Measurements from ENCODE around the gene TRPV5.
"Not testable (repeated sequence)": the region's sequence is repeated elsewhere in the genome, so short reads cannot be mapped to it uniquely, and the experiment has no call there.

TRPV5 gene

DNA sequence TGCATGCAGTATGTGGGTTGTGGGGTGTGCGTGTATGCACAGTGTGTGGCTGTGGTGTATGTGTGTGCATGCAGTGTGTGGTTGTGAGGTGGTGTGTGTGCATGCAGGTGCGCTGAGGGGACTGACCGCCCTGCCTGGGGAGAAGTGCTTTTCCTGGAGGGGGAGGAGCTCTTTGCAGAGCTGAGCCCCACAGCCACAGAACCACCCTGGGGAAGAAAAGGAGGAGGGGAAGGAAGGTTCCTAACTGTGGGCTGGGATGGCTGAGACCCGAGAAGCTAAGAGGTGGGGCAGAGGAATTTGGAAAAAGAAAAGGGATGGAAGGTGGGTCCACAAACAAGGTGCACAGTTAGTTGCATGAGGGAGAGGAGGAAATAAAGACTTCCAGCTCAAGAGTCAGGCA is at the start of gene TRPV5:
TRPV5 (minus strand) TSS at position 123 of the 400 bp plus-strand sequence. CDS start 287 bp downstream, outside the sequence.
- DNase-seq (ENCODE audit: low read depth in 2 of 2): no peak

DNA sequence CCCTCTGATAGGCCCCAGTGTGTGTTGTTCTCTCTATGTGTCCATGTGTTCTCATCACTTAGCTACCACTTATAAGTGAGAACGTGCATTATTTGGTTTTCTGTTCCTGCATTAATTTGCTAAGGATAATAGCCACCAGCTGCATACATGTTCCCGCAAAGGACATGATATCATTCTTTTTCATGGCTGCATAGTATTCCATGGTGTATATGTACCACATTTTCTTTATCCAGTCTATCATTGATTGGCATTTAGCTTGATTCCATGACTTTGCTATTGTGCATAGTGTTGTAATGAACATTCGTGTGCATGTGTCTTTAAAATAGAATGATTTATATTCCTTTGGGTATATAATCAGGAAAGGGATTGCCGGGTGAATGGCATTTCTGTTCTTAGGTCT is 44.9 kb upstream of the TRPV5 start:
- not testable (repeated sequence) for DNase-seq (ENCODE audit: low read depth in 2 of 2)

DNA sequence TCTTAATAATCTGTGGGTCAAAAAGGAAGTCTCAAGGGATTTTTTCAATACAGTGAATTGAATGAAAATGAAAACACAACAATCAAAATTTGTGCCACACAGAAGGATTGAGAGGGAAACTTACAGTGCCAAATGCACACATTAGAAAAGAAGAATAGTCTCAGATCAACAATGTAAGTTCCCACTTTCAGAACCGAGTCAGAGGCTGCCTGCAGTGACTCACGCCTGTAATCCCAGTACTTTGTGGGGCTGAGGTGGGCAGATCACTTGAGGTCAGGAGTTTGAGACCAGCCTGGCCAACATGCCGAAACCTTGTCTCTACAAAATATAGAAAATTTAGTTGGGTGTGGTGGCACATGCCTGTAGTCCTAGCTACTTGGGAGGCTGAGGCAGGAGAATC is 41.1 kb upstream of the TRPV5 start:
- DNase-seq (ENCODE audit: low read depth in 2 of 2): no peak

DNA sequence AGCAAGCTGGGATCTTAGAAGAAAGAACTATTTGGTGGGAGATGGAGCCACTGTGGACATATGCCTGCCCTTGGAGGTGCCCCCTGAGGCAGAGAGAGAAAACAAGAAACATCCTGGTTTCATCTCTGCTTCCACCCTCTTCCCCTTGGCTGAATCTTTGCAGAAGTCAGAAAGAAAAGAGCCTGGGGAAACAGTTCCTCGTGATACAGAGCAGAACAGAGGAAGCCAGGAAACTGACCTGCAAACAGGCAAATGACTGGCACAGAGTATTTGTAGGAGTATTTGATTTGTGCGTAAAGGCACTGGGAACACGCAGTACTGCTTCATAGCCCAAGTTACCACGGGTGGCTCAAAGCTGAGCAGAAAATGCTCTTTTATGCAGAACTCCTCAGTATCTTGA is 35.6 kb upstream of the TRPV5 start:
- DNase-seq (ENCODE audit: low read depth in 2 of 2): no peak

DNA sequence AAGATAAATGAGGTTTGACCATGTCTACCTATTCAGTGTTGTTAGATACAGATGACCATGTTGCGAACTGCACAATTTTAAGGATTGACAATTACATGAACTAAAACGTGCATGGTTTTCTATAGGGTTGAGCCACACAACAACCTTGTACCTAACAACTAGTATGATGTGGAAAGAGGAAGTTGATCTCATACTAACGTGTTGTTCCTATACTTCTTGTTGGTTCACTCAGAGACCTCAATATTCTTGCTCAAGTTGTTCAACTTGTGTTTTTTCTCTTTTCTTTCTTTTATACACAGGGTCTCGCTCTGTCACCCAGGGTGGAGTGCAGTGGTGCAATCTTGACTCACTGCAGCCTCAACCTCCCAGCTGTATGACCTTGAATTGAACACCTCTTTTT is 34.7 kb upstream of the TRPV5 start:
- no peak for DNase-seq (ENCODE audit: low read depth in 2 of 2)

DNA sequence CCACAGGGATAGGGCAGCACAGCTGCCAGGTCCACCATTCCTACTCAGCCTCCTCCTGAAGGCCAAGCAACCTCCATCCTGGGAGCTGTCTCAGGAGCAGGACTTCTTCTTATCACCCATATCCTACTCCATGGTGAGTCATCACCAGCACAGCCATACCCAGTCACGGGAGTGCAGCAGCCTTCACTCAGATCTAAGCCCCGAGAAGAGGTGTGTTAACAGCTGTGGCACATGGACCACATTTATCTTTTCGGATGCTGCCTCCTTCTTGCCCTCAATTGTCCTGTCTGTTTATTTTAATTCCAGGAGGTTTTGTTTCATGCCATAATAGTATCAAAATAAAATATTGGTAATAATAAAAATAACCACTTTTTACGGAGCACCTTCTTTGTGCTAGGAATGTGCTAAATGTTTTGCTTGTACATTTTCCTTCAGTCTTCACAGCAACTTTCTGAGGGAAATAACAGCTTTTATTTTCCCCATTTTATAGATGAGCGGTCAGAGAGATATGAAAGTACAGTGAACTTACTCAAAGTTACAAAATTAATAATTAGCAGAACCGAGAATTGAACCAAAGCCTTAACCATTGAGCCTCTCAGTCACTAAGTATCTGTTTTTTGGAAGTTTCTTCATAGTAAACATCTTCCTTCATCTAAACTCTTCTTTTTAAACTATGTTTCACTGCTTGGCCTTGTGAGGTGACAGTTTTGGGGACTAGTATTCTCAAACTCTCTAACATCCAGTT is 31.1 kb upstream of the TRPV5 start:
- no peak for DNase-seq (ENCODE audit: low read depth in 2 of 2)

DNA sequence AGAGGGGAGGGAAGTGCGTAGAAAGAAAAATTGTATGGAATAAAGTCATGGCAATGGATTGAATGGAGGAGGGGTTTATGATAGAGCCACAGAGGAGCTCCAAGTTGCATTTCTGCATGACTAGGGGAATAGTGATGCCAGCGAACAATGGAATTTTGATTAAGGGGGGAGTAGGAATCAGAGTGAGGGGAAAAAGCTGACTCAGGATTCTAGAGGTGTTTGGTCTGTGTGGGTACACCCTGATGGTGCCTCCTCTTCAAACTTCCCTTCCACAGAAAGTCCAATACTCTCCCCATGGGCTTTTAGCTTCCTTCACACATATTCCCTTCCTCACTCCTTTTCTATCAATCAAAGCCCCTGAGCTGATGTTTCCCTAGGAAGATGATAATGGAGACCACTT is 30.4 kb upstream of the TRPV5 start:
- no peak for DNase-seq (ENCODE audit: low read depth in 2 of 2)

DNA sequence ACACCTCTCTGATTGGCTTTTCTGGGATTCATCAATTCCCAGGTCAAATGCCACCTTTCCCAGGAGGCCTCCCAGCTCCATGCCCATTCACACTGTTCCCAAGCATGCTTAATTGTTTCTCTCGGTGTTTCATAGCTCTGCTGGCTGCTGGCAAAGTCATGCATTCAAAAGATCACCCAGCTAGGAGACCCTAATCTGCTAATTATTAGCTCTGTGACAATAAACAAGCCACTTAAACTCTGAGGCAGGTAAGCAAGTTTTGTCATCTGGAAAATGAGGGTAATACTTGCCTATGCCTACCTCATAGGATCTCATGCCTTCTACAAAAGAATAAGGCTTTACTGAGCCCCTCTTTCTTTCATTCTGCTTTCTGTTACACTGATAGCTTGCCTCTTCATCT is 29.4 kb upstream of the TRPV5 start:
- no peak for DNase-seq (ENCODE audit: low read depth in 2 of 2)

DNA sequence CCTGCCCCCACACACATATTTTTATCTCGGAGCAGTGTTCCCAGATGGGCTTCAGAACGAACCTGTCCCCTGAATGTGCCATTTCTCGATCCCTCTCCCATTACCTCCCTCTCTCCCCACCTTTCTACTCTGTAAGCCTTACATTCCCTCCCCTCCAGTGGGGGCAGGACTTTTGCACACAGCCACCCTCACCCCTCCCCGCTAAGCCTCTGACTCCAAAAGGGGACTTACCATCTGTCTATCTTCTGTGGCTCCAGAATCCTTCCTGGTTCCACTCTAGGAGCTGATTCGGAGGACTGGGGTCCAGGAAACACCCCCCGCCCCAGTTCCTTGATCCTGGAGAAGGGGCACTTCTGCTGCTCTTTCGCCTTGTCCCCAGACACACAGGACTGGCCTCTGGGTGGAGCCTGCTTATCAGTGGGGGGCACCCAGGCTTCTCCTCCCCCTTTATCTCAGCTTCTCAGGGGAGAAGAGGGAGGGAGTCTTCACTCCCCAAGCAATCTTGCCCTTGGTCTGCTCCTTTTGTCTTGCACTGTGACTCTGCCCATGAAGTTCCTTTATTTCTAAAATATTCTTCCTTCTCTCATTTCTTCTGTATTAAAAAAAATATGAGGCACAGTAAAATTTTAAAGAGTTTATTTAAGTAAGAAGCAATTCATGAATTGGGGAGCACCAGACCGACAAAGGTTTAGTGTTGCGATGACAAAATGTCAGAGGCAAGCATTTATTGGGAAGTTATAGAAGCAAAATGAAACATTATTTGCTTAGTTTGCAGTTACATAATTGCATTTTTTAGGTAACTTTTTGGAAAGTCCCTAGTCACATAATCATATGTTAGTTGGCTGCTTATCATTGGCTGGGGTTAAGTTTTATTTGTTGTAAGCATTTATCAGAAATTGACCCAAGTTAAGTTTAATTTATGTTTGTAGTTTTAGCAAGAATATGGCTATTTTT is 28.7 kb upstream of the TRPV5 start, which contains the start of gene KEL:
KEL (minus strand) TSS at position 391 of the 954 bp plus-strand sequence; CDS start at position 234, 157 bp downstream.
- DNase-seq (ENCODE audit: low read depth in 2 of 2): no peak

DNA sequence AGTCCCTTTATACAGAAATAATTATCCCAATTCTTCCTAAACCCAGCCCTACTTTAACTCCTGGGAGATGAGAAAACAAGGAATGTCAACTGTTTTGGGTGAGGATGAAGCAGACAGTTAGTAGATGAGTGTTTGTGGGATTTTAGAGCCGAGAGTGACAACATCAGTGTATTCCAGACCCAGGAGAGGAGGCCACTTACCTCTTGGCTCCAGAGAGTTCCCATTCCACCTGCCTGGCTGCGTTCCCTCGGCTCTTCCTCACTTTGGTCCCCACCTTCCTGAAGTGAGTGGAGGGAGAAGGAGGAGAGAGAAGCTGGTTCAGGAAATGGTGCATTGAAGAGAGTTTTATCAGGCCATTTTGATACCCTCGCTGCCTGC is 28.0 kb upstream of the TRPV5 start:
- no peak for DNase-seq (ENCODE audit: low read depth in 2 of 2)

DNA sequence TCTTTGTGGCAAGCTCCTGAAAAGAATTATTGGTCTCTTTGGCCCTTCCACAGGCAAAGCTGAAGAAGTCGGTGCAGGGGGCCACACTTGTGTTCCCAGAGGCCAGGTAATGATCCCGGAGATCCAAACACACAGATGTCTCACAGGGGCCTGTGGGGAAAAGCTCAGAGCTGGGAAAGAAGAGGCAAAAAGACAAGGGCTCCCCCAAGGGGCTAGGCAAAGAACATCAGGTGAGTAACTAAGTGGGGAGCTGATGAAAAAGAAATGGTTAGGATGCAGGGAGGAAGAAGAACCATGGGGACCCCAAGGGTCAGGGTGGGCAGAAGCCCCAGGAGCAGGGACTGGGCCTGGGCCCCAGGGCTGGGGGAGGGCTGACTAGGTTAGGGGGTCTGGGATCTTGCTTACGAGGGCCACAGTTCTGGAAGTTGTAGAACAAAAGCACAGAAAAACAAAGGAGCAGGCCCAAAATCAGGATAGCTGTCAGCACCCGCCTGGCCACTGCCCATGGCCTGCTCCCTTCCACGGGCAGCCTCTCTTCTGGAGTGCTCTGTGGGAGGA is 27.5 kb upstream of the TRPV5 start:
- DNase-seq (ENCODE audit: low read depth in 2 of 2): no peak

DNA sequence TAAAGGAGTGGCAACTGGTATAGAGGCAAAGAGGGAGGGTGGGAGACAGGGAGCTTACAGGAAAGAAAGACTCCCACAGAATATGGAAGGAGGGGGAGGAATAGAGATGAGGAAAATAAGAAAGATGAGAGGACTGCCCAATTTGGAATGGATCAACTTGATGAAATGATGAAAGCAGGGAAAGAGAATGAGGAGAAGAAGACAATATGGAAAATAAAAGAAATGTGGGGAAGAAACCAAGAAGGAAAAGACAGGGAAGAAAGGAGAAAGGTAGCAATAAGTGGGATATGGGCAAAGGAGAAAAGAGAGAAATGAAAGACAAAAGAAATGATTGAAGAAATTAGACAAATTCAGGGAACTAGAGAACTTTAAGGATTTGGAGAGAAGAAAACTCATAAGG is 25.7 kb upstream of the TRPV5 start:
- no peak for DNase-seq (ENCODE audit: low read depth in 2 of 2)

DNA sequence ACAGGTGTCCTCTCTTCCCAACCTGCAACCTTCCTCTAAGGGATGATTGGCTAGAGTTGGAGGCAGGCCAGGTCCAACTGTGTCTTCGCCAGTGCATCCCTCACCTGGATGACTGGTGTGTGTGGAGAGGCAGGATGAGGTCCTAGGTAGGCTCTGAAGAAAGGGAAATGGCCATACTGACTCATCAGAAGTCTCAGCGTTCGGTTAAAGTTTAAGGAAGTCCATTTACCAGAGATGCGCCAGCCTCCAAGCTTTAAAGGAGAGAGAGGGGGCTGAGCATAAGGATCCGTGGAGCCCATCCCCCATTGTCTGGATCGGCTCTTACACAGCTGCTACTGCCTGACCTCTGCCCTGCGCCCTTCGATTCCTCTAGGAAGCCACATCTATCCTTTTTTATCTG is 24.2 kb upstream of the TRPV5 start:
- DNase-seq (ENCODE audit: low read depth in 2 of 2): no peak

DNA sequence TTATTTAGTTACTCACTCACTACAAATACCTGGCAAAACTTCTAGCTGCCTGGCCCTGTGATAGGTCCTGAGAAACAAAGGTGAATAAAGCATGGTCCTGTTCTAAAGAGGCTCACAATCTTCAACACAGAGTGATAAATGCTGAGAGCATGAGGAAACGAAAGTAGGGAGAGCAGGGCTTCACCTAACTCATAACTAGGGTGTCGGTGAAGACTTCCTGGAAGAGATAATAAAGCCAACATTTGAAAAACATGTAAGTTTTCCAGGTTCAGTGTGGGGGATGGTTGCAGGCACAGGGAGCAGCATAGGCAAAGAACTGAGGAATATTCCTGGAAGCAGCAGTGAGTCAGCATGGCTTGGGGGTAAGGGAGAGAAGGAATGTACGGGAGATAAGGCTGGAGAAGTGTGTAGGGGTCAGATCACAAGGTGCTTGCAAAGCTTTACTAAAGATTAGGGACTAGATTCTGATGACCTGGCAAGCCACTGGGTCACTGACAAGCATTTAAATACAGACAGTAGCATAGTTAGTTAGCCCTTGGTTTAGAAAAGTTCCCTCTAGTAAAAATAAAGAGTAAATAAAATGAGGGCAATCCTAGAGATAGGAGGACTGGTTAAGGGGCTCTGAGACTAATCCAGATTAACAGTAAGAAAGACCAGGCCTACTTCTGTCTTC is 23.5 kb upstream of the TRPV5 start:
- DNase-seq (ENCODE audit: low read depth in 2 of 2): no peak

DNA sequence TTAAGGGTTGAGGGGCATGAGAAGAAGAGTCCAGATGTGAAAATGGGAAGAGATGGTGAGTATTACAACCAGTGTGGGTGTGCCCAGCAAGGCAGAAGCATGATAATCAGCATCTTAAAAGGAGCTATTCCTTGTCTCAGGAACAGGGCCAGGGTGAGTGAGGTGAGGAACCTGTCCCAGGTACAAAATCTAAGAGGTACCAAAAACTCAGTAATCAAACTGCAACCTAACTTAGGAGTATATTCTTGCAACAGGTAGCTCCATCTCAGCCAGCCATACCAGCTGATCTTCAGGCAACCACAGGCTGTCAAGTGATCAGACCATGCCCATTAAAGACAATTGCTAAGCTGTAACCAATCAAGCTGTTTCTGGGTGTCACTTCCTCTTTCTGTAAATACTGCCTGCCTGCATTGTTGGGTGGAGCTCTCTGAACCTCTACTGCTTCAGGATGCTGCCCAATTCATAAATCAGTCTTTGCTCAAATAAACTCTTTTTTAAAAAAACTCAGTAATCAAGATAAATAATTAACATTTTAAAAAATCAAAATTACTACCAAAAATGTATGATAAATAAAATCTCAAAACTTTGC is 21.2 kb upstream of the TRPV5 start:
- no peak for DNase-seq (ENCODE audit: low read depth in 2 of 2)

DNA sequence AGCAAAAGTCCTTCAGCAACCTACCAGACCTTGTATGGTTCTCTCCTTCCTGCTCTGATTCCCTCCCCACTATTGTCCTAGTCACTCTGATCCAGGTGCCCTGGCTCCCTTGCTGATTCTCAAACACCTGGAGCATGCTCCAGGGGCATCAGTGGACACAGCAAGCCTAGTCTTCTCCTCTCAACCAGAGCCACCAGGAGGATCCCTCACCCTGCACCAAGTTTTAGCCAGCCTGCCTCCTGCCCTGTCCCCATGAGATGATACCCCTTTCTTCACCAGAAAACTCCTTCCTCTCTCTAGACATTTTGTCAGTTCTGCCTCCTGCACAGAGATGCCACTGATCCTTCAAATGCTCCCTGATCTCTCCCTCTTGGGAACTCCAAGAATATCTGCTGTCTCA is 16.7 kb upstream of the TRPV5 start:
- no peak for DNase-seq (ENCODE audit: low read depth in 2 of 2)

DNA sequence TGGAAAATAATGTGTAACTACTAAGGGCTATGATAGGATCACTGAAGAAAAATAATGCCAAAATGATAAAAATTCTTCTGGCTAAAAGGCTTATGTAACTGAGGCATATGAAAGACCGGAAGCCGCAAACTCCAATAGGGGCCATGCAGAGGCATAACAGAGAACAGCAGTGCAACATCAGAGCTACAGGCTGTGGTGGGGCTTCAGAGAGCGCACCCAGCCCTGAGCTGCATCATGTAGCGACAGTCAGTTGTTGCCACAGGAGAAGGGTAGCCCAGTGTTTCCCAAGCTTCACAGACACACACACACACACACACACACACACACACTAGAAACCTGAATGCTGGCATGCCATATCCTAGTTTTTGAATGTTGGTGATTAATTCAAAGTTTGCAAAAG is 15.1 kb upstream of the TRPV5 start:
- no peak for DNase-seq (ENCODE audit: low read depth in 2 of 2)

DNA sequence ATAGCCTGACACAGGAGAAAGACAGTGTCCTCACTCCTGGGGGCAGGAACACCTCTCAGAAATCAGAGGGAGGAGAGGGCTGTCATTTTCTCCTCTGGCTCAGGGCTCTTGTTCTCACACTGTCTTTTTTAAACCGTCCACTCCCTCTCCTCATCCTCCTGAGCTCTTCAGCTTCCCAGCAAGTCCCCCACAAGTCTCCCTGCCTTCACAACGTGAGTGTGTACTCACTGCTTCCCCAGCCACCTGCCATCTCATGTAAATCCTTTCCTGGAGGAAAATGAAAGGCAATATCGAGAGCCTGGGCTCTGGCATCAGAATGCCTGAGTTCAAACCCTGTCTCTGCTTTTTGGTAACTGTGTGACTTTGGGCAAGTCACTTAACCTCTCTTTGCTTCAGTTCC is 11.5 kb upstream of the TRPV5 start:
- no peak for DNase-seq (ENCODE audit: low read depth in 2 of 2)

DNA sequence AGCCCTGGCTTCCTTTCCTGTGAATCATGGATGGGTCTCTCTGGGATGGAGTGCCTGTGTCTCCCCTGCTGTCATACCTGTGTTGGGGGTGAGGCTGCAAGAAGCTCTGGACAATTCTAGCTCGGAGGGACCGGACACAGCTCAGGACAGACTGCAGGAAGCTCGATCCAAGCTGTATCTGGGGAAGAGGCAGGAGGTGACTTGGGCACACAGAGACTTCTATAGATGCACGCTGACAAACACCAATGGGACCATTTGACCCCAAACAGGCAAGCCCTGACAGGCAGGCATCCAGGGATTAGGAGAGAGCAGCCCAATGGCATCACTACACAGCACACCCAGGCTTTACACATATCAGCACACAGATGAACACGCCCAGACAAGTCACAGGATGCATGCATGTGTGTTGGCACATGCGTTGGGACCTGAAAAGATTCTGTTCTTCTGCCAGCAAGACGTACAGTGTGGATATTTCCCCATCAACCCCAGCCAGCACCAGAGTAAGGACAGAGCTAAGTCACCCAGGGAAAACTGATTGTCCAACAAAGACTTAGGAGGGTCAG is 10.2 kb upstream of the TRPV5 start:
- no peak for DNase-seq (ENCODE audit: low read depth in 2 of 2)

DNA sequence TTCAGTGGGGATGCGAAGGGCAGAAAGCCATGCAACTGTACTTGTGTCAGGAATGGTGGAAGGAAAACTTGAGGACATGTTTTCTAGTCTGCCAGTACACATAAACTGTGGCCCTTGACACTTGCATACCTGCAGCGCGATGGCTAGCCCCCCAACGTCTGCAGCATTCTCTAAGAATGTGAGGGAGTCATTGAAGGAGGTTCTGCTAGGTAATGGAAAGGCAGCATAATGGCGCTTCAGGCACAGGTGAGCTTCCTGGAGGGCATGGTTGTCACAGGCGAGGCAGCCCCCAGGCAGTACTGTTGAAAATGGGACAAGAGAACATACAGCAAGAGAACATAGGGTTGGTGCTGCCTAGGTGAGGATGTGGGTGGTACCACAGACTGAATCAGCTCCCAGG is 9.2 kb upstream of the TRPV5 start:
- DNase-seq (ENCODE audit: low read depth in 2 of 2): no peak

DNA sequence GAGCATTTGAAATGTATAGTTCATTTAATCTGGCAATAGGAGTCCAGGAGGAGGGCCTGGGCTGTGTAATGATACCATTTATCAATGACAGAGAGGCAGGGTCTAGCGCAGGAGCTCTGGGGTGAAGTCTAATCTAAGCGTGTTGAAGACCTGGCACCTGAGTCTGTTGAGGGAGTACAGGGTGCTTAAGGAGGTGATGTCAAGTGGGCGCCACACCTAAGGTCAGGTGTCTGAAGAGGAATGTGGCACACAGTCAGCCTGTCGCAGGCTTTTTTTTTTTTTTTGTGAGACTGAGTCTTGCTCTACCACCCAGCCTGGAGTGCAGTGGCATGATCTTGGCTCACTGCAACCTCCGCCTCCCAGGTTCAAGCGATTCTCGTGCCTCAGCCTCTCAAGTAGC is 8.0 kb upstream of the TRPV5 start:
- no peak for DNase-seq (ENCODE audit: low read depth in 2 of 2)
